CD4-positive, alpha-beta T cell treated with Interleukin-4 for 4 hours (primary cell): Measurements from ENCODE around the gene C3orf22.
"Not testable (repeated sequence)": the region's sequence is repeated elsewhere in the genome, so short reads cannot be mapped to it uniquely, and the experiment has no call there.

Experiments
- DNase-seq: peaks from one replicate; pipeline ENCODE4 v3.0.0-alpha.2; 2020

The C3orf22 gene

DNA sequence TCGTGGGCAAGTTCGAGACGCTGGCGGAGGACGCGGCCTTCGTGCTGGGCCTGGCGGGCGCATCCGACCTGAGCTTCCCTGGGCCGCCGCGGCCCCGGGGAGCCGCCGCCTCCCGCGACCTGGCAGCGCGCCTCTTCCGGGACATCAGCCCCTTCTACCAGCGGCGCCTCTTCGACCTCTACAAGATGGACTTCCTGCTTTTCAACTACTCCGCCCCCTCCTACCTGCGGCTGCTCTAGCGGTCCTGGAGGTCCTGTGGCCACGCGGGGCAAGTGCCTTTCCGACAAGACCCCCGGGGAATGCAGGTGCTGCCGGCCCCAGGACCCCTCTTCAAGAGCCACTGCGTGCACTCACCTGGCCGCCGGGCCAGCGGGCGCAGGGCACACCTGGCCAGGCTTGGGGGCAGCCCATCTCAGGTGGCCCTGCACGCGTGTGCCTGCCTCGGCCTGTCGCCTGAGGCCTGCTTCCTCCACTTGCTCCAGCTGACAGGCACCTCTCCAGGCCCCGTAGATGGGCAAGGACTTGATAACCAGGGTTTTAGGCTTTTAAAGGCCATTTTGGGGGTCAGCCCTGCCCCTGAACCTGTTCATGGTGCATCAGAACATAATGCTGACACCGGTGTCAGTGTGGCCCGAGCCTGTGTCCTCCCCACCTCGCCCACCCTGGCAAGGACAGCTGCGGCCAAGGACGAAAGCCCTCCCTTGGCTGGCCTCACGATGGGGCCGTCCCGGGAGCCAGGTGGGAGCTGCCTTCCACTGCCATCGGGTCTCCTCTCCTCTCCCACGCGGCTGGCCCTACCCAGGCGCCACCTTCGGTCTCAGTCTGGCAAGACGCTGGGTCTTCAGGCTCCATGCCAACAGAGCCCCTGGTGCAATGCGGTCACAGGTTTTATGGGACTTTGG is 16.1 kb downstream of the C3orf22 start:
- no peak for DNase-seq

DNA sequence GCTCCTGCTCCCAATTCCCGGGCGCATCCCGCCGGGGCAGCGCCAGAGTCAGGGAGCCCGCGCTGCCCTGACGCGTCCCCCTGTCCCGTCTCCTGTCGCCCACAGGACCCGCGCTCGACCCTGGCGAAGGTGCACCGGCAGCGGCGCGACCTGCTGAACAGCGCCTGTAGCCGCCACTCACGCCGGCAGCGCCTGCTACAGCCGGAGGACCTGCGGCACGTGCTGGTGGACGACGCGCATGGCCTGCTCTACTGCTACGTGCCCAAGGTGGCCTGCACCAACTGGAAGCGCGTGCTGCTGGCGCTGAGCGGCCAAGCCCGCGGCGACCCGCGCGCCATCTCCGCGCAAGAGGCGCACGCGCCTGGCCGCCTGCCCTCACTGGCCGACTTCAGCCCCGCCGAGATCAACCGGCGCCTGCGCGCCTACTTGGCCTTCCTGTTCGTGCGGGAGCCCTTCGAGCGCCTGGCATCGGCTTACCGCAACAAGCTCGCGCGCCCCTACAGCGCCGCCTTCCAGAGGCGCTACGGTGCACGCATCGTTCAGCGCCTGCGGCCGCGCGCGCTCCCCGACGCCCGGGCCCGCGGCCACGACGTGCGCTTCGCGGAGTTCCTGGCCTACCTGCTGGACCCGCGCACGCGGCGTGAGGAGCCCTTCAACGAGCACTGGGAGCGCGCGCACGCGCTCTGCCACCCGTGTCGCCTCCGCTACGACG is 16.9 kb downstream of the C3orf22 start:
- no peak for DNase-seq

DNA sequence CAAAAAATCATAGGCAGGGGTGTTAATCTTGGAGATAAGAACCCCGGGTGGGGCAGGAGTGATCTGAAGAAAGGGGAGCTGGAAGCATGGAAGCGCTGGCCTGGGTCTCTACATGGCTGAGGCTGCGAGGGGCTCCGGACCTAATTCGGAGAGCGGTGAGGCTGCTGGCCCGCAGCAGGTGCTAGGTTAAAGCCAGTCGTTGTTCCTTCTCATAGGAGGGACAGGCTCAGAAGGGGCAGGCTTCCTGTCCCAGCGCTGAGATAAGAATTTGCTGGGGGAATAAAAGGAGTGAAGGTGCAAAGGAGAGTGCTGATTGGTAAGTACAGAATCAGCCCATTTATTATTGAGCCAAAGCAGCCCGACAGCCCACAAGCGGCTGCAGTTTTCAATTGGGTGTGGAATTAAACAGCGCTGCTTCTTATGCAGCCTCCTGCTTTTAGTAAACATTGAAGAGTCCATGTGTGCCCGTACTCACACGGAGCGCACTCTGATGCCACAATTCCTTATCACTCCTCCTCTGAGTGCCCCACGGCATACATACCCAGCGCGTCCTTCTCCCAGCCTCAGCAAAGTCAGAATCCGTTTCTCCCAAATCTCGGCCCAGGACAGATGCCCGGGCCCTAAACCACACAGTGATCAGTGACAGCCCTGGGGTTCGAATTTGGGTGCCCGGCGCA is 17.6 kb downstream of the C3orf22 start:
- no peak for DNase-seq

DNA sequence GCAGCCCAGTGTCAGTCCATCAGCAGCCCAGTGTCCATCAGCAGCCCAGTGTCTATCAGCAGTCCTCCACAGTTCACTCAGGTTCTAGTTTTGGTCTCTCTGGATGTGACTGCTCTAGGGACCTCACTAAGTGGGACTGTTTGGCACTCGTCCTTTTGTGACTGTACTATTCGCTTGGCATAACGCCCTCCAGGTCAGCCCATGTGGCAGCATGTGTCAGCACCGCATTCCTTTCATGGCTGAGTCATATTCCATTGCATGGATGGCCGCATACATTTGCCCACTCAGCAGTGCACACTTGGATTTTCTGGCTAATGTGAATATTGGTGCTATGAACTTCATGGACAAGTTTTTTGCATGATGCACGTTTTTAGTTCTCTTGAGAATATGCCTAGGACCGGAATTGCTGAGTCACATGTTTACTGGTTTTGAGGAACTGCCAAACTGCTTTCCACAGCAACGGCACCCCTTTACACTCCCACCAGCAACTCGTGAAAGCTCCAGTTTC is 18.3 kb downstream of the C3orf22 start:
- no peak for DNase-seq

DNA sequence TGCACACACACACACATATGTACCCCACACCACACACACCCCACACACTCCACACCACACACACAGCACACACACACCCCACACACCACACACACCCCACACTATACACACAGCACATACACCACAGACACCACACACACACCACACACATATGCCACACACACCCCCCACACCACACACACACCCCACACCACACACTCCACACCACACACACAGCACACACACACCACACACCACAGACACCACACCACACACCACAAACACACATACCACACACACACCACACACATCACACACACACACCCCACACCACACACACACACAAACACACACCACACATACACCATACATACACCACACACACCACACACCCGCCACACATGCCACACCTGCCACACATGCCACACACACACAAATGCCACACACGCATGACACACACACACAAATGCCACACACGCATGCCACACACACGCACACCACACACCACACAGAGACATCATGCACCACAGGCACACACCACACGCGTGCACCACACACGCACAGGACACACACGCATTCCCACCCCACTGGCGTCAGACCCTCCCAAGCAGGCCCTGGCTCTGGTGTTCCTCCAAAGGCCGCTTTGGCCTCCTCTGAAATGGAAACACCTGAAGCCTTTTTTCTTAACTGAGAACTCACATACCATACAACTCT is 19.0 kb downstream of the C3orf22 start:
- DNase-seq: no peak

DNA sequence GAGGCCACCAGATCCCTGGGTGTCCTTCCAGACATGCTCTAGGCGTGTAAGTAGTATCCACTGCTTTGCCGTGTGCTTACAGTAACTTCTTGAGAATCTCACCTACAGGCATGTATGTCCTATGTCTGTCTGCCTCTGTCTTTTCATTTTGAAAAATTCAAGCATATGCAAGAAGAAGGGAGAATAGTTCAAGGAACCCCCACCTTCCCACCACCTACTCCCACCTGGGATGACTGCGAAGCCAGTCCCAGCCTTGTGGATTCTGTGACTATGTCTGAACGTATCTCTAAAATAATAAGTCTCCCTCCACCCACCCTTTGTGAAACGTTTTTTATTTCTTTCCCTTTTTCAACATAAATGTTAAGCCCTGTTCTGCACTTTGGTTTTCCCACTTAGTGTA is 19.8 kb downstream of the C3orf22 start:
- DNase-seq: no peak

DNA sequence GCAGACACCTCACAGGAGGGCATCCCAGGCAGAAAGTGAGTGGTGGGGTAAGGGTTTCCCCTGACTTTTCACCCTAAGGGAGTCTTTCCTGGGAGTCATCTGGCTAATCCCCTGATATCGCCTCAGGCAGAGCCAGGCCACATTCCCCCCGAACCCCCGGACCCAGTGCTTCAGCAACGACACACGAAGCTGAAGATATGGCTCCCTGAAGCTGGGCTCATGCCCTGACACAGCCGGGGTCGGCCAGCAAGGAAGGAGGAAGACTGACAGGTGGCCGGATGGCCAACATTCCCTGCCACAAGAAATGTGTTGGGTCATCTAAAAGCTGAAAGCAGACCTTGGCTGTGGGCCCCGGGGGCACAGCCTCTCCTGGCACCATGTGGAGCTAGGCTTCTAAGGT is 20.4 kb downstream of the C3orf22 start:
- DNase-seq: no peak

DNA sequence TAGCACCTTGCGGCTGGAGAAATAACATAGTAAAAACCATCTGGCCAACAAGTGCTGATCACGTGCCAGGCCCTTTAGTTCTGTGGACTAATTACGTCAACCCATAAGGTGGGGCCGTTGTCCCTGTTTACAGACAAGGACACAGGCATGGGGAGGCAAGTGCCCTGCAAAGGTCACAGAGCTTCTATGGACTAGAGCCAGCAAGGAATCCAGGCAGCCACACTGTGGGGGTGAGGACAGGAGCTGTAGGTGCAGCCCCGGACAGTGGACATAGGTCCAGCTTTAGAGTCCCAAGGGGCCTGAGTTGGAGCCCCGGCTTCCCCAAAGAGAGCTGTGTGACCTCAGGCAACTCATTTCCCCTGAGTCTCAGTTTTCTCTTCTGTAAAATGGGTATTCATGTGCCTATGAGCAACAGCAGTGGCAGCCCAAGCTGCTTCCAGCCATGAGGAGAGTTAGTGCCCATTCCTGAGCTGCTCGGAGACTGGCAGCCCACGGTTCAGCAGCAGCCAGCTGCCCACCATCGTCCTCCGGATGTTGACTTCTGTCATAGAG is 20.9 kb downstream of the C3orf22 start:
- DNase-seq: no peak

DNA sequence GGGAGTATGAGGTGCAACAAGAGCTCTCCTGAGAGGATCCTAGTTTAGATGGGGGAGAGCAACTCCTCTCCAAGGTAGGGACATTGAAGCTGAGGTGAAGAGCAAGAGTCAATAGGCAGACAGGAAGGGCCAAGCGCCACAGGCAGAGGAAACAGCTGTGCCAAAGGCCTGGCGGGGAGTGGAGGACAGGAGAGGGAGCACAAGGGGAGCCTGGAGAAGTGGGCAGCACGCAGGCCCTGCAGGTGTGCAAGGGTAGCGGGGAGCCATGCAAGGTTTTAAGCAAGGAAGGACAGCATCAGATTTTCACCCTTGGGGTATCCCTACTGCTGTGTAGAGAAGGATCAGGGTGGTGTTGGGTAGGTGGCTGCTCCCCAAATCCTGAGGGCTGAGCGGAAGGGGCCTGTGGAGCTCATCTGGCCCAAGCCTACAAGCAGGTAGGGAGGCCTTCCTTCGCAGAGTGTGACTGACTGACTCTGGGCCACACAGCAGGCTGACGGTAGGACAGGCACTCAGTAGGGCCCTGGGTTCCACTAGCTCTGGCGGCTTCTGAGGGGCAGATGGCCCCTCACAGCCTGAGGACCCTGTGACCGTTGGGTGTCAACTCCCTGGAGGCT is 21.5 kb downstream of the C3orf22 start:
- no peak for DNase-seq

DNA sequence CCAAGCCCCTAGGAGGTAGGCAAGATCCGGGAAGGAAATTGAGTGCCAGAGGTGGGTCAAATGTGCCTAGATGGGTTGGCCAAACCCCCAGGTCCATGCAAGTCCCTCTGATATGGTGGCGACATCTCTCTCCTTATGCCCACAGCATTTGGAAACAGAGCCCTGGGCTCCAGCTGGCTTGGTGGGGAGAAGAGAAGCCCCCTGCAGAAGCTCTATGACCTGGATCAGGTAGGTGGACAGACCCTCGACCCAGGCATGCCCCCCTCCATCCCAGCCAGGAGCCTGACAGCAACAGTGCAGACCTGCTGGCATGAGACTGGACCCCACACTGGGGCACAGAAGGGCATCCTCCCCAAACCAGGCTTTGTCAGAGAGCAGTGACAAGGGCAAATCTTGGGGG is 22.6 kb downstream of the C3orf22 start:
- no peak for DNase-seq

DNA sequence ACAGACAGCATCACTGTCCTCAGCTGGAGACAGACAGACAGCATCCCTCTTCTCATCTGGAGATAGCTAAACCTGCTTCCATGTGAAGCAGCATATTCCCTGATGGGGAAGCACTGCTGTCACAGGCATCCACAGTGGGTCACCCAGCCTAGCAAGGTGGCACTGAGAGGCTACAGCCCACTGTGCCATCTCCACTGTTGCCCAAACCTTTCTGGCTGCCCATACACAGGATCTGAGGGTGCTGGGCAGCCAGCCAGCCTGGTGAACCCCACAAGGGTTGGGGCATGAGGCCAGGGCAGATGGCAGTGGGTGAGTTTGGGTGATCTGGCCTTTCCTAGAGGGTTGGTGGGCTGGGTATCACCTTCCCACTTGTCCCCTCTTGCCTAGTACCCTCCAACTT is 23.1 kb downstream of the C3orf22 start:
- DNase-seq: no peak

DNA sequence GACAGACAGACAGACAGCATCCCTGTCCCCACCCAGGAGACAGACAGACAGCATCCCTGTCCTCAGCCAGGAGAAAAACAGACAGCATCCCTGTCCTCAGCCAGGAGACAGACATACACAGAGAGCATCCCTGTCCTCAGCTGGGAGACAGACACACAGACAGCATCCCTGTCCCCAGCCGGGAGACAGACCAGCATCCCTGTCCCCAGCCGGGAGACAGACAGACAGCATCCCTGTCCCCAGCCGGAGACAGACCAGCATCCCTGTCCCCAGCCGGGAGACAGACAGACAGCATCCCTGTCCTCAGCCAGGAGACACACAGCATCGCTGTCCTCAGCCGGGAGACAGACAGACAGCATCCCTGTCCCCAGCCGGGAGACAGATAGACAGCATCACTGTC is 24.0 kb downstream of the C3orf22 start:
- not testable (repeated sequence) for DNase-seq

DNA sequence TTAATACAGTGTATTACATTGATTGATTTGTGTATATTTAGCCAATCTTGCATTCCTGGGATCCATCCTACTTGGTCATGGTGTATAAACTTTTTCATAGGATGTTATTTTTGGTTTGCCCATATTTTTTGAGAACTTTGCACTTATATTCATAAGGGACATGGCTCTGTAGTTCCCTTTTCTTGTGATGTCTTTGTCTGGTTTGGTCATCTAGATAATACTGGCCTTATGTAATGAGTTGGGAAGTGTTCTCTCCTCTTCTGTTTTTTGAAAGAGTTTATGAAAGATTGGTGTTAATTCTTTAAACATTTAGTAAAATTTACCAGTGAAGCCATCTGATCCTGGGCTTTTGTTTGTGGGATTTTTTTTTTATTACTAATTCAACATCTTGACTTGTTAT is 25.2 kb downstream of the C3orf22 start:
- DNase-seq: no peak

DNA sequence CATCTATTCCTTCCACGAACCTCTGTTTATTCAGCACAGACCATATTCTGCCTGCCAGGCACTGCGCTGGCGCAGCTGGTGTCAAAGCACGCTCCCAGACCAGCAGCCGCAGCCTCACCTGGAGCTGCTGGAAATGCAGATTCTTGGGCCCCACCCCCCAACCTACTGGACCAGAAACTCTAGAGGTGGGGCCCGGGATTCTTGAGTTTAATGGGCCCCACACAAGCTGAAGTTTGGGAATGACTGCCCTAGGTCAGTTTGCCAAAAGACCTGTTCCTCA is 27.7 kb downstream of the C3orf22 start:
- no peak for DNase-seq

DNA sequence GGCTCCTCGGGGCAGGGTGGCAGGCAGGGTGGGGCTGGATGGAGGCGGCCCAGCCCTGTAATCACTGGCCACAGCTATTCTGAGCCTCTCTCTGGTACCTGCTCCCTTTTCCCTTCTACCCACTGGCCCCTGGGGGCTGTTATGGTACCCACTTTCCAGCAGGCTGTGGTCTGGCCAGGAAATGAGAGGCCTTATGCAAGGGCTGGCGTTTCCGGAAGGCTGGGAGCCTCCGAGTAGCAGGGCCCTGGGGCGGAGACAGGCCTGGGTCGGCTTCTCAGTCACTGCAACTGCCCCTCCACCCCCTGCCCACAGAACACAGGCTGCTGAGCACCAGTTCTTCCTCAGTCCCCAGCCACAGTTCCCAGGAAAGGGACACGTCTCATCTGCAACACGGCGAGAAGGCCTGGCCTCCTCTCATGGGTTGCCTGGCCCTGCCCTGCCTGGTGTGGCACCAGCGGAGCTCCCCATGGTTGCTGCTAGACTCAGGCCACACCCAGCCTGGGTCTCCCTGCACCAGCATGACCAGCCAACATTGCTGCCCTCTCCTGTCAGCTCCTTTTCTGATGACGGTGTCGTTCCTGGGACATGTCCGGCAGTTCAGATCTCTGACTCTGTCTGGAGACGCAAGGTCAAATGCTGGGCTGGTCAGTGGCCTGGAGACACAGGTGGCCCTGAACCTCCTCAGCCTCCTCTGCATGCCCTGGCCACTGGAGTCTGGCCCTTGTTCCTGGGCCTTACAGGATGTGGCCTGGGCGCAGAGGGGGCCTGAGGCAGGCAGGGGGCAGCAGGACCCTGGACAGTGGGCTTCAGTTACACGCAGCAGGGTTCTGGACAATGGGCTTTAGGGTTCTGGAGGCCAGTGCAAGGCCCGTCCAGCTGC is 28.3 kb downstream of the C3orf22 start:
- DNase-seq: peak; percentile 5

DNA sequence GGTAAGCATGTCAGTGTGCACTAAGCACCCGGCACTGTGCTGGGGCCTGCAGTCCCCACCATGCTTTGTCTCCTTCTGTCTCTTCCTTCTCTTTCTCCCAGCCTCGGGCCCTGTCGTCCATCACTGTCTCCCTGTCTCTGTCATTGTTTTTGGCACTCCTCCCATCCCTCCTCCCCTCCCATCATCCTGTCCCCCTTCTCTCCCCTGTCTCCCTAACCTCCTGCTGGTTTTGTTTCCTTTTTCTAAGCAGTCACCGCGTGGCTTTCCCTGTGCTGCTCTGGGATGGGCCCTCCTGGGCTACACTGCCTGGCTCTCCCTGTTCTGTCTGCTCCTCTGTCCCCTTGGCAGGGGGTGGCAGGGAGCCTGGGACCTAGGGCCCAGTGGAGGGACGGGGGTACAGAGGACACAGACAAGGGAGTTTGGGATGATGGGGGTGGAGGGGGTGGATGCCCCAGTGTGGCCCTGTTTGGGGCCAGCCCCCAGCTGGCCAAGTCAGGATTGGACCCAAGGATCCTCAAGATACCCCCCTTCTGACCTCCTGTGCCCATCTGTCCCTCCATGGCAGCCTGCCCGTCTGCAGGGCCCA is 29.1 kb downstream of the C3orf22 start:
- DNase-seq: no peak

DNA sequence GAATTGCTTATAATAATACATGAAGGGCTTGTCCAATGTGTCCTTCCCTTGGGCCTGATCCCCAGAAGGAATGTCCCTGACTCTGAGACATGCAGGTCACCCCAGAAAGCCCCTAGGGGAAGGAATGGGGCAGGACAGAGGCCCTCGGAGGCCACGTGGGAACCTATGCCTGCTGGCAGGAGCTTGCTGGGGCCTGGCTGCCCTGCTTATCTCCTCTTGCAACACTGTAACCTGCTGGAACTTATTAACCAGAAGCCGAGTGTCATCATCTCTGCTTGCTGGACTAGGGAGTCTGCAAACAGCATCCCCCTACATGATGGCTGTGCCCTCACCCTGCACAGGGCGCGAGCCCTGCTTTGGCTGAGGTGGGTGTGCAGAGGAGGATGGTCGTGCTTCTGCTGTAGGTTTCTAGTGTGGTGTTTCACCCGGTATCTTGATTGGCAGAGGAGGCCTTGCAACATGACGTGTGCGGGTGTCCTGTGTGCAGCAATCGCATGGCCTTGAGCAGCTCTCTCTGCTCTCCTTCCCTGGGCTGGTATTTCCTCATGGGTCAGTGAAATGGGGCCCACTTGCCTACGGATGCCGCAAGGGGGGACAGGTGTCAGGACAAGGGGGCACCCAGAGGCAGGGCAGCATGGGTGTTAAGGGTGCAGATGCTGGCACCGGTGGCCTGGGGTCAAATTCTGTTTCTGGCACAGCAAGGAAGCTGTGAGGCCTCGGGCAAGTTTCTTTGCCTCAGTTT is 29.8 kb downstream of the C3orf22 start:
- no peak for DNase-seq

DNA sequence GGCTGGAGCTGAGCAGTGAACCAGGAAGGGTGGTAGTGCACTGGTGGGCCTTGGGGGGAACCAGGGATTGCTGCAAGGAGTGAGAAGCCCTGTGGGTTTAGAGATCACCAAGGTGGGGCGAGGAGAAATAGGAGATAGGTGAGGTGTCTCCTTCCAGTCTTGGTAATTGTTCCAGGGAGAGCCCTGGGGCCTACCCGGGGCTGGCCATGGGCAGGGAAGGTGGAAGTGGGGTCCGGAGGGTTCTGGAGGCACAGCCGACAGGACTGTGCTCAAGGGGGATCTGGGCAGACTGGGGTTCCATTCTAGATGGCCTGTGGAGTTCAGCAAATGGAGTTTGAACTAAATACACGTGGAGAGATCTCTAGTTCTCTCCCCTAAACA is 30.3 kb downstream of the C3orf22 start:
- DNase-seq: no peak

DNA sequence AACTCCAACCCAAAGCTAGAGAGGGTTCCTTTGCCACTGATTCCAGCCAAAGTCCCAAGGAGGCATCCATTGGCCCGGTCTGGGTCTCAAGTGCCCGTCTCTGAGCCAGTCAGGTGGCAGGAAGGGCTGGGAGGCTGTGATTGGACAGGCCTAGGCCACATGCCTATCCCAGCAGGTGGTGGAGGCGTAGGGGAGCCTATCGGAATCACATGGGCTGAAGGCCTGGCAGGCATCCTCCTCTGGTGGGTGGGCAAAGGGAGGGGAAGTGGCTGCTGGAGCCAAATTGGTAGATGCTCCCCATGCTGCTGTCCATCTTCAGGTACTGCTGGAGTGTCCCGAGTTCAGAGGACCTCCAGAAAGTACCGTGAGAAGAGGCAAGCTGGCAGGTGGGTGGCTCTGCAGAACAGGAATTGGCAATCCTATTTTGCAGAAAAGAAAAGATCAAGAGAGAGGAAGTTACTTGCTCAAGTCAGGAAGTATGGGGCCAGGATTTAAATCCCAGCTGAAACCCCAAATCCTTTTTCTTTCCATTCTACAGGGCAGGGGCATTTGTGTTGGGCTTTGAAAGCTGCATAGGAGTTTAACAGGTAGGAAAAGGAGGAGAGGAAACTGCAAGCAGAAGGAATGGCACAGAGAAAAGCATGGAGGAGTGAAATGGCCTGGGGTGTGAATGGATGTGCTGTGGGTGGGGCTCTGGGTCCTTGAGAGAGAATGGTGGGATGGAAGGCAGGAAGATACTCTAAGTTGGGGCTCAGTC is 31.1 kb downstream of the C3orf22 start:
- no peak for DNase-seq

DNA sequence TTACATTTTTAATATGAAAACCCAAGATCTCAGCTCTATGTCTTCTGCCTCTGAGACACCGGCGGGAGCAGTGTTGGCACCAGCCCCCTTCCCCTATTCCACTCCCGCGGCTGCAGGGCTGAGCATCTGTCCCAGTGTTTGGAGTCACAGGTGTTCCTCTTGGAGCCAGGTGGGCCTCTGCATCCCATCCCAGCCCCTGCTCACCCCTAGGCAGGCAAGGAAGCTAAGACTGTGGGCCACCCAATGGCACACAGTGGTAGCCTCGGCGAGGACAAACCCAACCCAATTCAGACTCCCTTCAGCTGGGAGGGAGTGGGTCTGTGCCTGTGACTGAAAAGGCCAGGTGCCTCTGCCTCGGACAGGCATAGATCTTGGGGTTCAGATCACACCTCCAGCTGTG is 31.7 kb downstream of the C3orf22 start:
- no peak for DNase-seq
